IPS-20b (cell line): ENCODE measurements around the gene TBC1D8.

Experiments
- H3K27ac ChIP-seq: one replicate; pipeline ENCODE4 v1.5.1; 2013; ENCODE audit warnings: low read length
- H3K27me3 ChIP-seq: 2 replicates; pipeline ENCODE4 v1.6.1; 2013; ENCODE audit warnings: mild to moderate bottlenecking, low read length, inconsistent platforms; ENCODE audit not compliant: insufficient read depth
- H3K36me3 ChIP-seq: 2 replicates; pipeline ENCODE4 v1.6.1; 2013; ENCODE audit warnings: low read depth, mild to moderate bottlenecking, inconsistent platforms, low read length, moderate library complexity; ENCODE audit not compliant: insufficient read depth
- H3K4me1 ChIP-seq: 2 replicates; pipeline ENCODE4 v1.6.1; 2013; ENCODE audit warnings: mild to moderate bottlenecking, control low read depth, inconsistent platforms, low read length, moderate library complexity; ENCODE audit not compliant: insufficient read depth
- H3K4me3 ChIP-seq: 2 replicates; pipeline ENCODE4 v1.5.1; 2013; ENCODE audit warnings: mild to moderate bottlenecking, low read length, inconsistent platforms
- H3K9ac ChIP-seq: 2 replicates; pipeline ENCODE4 v1.6.1; 2013; ENCODE audit warnings: low read depth, mild to moderate bottlenecking, inconsistent platforms, low read length, moderate library complexity
- H3K9me3 ChIP-seq: 2 replicates; pipeline ENCODE4 v1.6.1; 2013; ENCODE audit warnings: mild to moderate bottlenecking, low read depth, low read length, inconsistent platforms; ENCODE audit not compliant: insufficient read depth

TBC1D8 gene

GRCh38 chr2:100962366-100963025 lies 188.7 kb downstream of the TBC1D8 start:
- Histone ChIP-seq H3K4me1 (no peaks in the 10 kb centered on the region), H3K4me3 (no peak overlapping the region), H3K27me3 (no peaks in the 10 kb centered on the region), H3K9ac (no peak overlapping the region), H3K36me3 (no peaks in the 10 kb centered on the region), H3K9me3 (no peaks in the 10 kb centered on the region), H3K27ac (no peak overlapping the region)

GRCh38 chr2:100960688-100961087 lies 190.5 kb downstream of the TBC1D8 start:
- H3K36me3 ChIP-seq = no peaks in the 10 kb centered on the region
- H3K27me3 ChIP-seq = no peaks in the 10 kb centered on the region
- H3K4me1 ChIP-seq = no peaks in the 10 kb centered on the region
- H3K27ac ChIP-seq = no peak overlapping the region
- no peak overlapping the region for H3K4me3 ChIP-seq
- no peaks in the 10 kb centered on the region for H3K9me3 ChIP-seq
- no peak overlapping the region for H3K9ac ChIP-seq

- Histone ChIP-seq H3K9me3 (no peaks in the 10 kb centered on the region), H3K4me1 (no peaks in the 10 kb centered on the region), H3K27ac (no peak overlapping the region), H3K4me3 (no peak overlapping the region), H3K27me3 (no peaks in the 10 kb centered on the region), H3K9ac (no peak overlapping the region), H3K36me3 (no peaks in the 10 kb centered on the region)
Measured at GRCh38 chr2:100959225-100959880, 191.8 kb downstream of the TBC1D8 start.

- Histone ChIP-seq H3K9ac (no peak overlapping the region), H3K27ac (no peak overlapping the region), H3K9me3 (no peaks in the 10 kb centered on the region), H3K4me3 (no peak overlapping the region), H3K27me3 (no peaks in the 10 kb centered on the region), H3K4me1 (no peaks in the 10 kb centered on the region), H3K36me3 (no peaks in the 10 kb centered on the region)
Measured at GRCh38 chr2:100957996-100958653, 193.1 kb downstream of the TBC1D8 start.
